ENCODE results near the gene SLC29A1.

SLC29A1 gene

GRCh38 chr6:44268095-44268628, 44.8 kb downstream of the SLC29A1 start:
- no peak for DNase-seq (ENCODE audit: low read depth in 2 of 2)

- no peak for DNase-seq (ENCODE audit: low read depth in 2 of 2)
These were observed 46.0 kb downstream of the SLC29A1 start for GRCh38 chr6:44269178-44269920.

DNA sequence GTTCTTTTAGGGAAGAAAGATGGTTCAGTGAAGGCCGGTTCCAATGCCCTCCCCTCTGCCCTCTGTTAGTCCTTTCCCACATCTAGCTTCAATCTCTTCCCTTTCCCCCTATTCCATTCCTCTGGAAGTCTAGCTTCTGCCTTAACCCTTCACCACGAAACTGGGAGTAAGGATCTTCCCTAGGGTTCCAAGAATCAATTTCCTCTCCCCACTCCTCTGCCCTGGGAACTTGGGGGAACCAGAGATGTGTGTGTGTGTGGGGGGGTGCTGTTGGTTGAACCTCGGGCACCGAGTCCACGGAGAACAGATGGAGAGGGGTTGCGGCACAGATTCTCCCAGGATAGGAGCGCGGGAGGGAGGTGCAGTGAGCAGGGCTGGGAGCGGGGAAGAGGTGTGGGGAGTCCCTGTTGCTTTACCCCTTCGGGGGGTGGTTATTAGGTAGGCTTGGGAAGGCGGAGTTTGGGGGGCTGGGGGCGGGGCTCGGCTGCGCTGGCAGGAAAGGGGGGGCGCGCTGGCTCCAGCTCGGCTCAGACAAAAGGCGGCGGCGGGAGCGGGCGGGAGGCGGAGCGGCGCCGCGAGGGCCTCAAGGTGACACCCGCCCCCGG, 46.6 kb downstream of the SLC29A1 start, which contains the start of gene TMEM151B:
TMEM151B (plus strand) TSS at position 530 of the 605 bp plus-strand sequence. CDS start 293 bp downstream, outside the sequence.
- no peak for DNase-seq (ENCODE audit: low read depth in 2 of 2)

- no peak for DNase-seq (ENCODE audit: low read depth in 2 of 2)
These were observed 47.4 kb downstream of the SLC29A1 start for GRCh38 chr6:44270526-44271405.

DNA sequence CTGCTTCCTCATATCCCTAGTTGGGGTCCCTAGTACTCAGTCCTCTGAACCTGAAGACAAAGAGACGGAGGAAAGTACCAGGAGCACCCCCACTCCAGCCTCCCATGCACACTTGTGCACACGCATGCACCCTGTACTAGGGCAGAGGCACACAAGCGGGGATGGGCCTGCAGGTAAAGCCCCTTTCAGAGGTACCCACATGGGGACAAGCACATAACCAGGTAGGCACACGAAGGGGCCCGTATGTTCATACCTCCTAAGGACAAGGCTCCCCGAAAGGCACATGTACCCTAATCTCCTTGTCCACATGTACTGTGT, 48.0 kb downstream of the SLC29A1 start:
- DNase-seq (ENCODE audit: low read depth in 2 of 2), result no peak

DNA sequence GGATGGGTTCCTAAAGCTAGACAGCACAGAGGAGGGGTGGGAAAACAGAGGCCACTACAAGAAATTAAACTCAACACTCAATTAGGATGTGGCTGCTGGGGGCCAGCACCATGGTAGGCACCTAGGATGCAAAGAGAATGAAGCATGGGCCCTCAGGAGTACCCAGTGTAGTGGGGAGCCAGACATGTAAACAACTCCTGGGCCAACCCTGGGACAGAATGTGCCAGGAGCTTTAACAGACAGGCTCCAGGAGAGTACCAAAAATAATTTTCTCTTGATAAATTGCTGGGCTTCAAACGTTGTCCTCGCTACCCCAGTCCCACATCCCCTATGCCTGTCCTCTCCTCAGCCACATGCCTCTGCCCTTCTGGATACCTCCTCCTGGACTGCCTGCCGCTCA, 48.5 kb downstream of the SLC29A1 start:
- DNase-seq (ENCODE audit: low read depth in 2 of 2), result no peak

DNA sequence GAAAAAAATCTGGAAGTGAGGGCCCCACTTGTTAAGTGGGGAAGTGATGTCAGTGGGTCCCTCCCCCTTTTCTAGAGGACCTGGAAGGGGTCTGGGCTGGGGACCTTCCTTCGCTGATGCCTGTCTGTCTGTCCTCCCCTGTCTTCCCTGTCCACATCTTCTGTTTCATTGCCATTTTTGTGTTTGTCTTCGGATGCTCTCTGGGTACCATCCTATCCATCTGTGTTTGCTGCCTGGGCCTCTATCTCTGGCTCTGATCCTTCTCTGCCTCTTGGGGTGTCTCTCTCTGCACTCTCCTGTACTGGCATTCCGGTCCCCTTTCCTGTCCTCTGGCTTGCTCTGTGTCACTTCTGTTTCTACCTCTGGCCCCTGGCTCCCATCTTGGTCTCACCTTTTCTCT, 49.1 kb downstream of the SLC29A1 start:
- no peak for DNase-seq (ENCODE audit: low read depth in 2 of 2)

GRCh38 chr6:44272999-44273566, 49.7 kb downstream of the SLC29A1 start:
- no peak for DNase-seq (ENCODE audit: low read depth in 2 of 2)

DNA sequence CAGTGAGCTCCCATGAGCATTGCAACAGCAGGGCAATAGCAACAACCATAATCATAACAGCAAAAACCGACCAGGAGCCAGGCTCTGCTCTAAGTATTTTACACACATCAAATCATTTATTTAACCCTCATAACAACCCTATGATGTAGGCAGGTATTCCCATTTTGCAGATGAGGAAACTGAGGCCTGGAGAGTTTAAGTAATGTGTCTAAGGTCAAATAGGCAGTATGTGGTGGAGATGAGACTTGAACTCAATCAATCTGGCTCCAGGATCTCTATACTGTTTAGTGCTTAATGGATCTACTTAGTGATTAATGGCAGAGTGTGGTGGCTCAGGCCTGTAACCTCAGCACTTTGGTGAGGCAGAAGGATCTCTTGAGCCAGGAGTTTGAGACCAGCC, 50.2 kb downstream of the SLC29A1 start:
- no peak for DNase-seq (ENCODE audit: low read depth in 2 of 2)

DNA sequence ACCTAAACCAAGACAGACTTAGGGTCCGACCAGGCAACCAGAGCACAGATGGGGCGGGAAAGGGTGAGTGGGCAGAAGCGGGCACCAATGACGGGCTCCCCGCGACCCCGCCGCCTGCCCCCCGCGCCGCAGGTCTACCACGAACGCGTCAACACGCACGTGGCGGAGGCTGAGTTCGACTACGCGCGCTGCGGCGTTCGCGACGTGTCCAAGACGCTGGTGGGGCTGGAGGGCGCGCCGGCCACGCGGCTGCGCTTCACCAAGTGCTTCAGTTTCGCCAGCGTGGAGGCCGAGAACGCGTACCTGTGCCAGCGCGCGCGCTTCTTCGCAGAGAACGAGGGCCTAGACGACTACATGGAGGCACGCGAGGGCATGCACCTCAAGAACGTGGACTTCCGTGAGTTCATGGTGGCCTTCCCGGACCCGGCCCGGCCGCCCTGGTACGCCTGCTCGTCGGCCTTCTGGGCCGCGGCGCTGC, 51.9 kb downstream of the SLC29A1 start:
- DNase-seq (ENCODE audit: low read depth in 2 of 2), result no peak

DNA sequence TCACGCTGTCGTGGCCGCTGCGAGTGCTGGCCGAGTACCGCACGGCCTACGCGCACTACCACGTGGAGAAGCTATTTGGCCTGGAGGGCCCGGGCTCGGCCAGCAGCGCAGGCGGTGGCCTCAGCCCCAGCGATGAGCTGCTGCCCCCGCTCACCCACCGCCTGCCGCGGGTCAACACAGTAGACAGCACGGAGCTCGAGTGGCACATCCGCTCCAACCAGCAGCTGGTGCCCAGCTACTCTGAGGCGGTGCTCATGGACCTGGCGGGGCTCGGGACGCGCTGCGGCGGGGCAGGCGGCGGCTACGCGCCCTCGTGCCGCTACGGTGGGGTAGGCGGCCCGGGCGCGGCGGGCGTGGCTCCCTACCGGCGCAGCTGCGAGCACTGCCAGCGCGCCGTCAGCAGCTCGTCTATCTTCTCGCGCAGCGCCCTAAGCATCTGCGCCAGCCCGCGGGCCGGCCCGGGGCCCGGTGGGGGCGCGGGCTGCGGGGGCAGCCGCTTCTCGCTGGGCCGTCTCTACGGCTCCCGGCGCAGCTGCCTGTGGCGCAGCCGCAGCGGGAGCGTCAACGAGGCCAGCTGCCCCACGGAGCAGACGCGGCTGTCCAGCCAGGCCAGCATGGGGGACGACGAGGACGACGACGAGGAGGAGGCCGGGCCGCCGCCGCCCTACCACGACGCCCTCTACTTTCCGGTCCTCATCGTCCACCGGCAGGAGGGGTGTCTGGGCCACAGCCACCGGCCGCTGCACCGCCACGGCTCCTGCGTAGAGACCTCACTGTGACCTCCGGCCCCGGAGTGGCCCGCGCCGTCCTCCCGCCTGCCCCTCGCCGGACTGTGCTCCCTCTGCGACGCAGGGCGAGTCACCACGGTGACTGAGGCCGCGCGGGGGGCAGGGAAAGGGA, 52.6 kb downstream of the SLC29A1 start:
- DNase-seq (ENCODE audit: low read depth in 2 of 2), result no peak

GRCh38 chr6:44276667-44277640, 53.6 kb downstream of the SLC29A1 start:
- no peak for DNase-seq (ENCODE audit: low read depth in 2 of 2)

GRCh38 chr6:44277763-44278162, 54.4 kb downstream of the SLC29A1 start:
- DNase-seq (ENCODE audit: low read depth in 2 of 2), result no peak

- no peak for DNase-seq (ENCODE audit: low read depth in 2 of 2)
These were observed 54.9 kb downstream of the SLC29A1 start for GRCh38 chr6:44278315-44278714.

- no peak for DNase-seq (ENCODE audit: low read depth in 2 of 2)
These were observed 55.6 kb downstream of the SLC29A1 start for GRCh38 chr6:44278774-44279697.
